HG03108 (cell line): ENCODE data around the gene SLC6A16.
"Not testable (repeated sequence)": the region's sequence is repeated elsewhere in the genome, so short reads cannot be mapped to it uniquely, and the experiment has no call there.

ENCODE experiments used
- ATAC-seq: cut with Tn5 transposase; IDR thresholded peaks from one replicate; pipeline ENCODE4 v1.9.1; 2021; ENCODE audit warnings: moderate library complexity; ENCODE audit not compliant: unreplicated experiment

SLC6A16 gene

GRCh38 chr19:49332691-49333417 lies 7.9 kb upstream of the SLC6A16 start:
- ATAC-seq, result not testable (repeated sequence)

GRCh38 chr19:49331616-49332055 lies 6.6 kb upstream of the SLC6A16 start:
- peak; percentile 35 for ATAC-seq

- not testable (repeated sequence) for ATAC-seq
These were observed 6.2 kb upstream of the SLC6A16 start for GRCh38 chr19:49331187-49331586.

- no peak for ATAC-seq
These were observed 3.8 kb upstream of the SLC6A16 start for GRCh38 chr19:49328741-49329140.

- no peak for ATAC-seq
These were observed 3.0 kb upstream of the SLC6A16 start for GRCh38 chr19:49327878-49328544.

- peak; percentile 41 for ATAC-seq
These were observed 1.2 kb upstream of the SLC6A16 start for GRCh38 chr19:49326165-49326704.

GRCh38 chr19:49325756-49326155 lies 765 bp upstream of the SLC6A16 start:
- not testable (repeated sequence) for ATAC-seq

- ATAC-seq, result no peak
These were observed 6.7 kb downstream of the SLC6A16 start for GRCh38 chr19:49318296-49318695.

GRCh38 chr19:49316284-49316683 lies 8.7 kb downstream of the SLC6A16 start:
- ATAC-seq, result no peak

GRCh38 chr19:49315111-49315510 lies 9.9 kb downstream of the SLC6A16 start:
- no peak for ATAC-seq

GRCh38 chr19:49309087-49309486 lies 15.9 kb downstream of the SLC6A16 start:
- ATAC-seq, result no peak

- not testable (repeated sequence) for ATAC-seq
These were observed 18.3 kb downstream of the SLC6A16 start for GRCh38 chr19:49306734-49307133.

GRCh38 chr19:49301866-49302252 lies 23.1 kb downstream of the SLC6A16 start:
- ATAC-seq, result no peak

- ATAC-seq, result no peak
These were observed 23.7 kb downstream of the SLC6A16 start for GRCh38 chr19:49301165-49301865.

- ATAC-seq, result not testable (repeated sequence)
These were observed 26.3 kb downstream of the SLC6A16 start for GRCh38 chr19:49298653-49299052.

GRCh38 chr19:49297403-49297802 lies 27.6 kb downstream of the SLC6A16 start:
- no peak for ATAC-seq

- no peak for ATAC-seq
These were observed 29.6 kb downstream of the SLC6A16 start for GRCh38 chr19:49295208-49295880.

- no peak for ATAC-seq
These were observed 30.6 kb downstream of the SLC6A16 start for GRCh38 chr19:49294401-49294800.

GRCh38 chr19:49290517-49290916 lies 34.5 kb downstream of the SLC6A16 start:
- ATAC-seq, result no peak

GRCh38 chr19:49289286-49289685 lies 35.7 kb downstream of the SLC6A16 start:
- not testable (repeated sequence) for ATAC-seq

- ATAC-seq, result not testable (repeated sequence)
These were observed 36.8 kb downstream of the SLC6A16 start for GRCh38 chr19:49288205-49288604.
